Fibroblast of the conjunctiva (primary cell): ENCODE data around the gene CTNNBIP1.

Experiments used
- DNase-seq: peaks from one replicate; pipeline ENCODE4 v3.0.0-alpha.2; 2010; ENCODE audit warnings: low read depth

The CTNNBIP1 gene

GRCh38 chr1:9904596-9904995 lies 5.5 kb downstream of the CTNNBIP1 start:
- DNase-seq: no peak

- no peak for DNase-seq
These were observed 6.1 kb downstream of the CTNNBIP1 start for GRCh38 chr1:9903801-9904527.

DNA sequence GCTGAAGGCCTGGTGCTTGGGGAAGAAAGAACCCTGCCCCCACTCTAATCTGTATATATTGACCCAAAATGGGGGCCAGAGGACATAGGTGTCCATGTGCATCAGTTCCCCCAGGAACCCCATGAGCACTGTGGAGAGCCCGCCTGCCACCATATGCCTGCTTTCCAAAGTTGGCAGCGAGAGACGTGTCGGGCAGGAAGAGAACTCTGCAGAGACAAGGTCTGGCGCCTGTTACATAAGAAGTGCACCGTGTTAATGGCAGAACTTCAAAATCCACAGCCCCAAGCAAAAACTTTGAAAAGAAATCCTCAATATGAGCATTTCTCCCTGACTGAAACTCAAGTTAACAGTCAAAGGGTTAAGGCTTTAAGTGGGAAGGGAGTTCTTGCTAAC lies 8.0 kb downstream of the CTNNBIP1 start:
- no peak for DNase-seq

DNA sequence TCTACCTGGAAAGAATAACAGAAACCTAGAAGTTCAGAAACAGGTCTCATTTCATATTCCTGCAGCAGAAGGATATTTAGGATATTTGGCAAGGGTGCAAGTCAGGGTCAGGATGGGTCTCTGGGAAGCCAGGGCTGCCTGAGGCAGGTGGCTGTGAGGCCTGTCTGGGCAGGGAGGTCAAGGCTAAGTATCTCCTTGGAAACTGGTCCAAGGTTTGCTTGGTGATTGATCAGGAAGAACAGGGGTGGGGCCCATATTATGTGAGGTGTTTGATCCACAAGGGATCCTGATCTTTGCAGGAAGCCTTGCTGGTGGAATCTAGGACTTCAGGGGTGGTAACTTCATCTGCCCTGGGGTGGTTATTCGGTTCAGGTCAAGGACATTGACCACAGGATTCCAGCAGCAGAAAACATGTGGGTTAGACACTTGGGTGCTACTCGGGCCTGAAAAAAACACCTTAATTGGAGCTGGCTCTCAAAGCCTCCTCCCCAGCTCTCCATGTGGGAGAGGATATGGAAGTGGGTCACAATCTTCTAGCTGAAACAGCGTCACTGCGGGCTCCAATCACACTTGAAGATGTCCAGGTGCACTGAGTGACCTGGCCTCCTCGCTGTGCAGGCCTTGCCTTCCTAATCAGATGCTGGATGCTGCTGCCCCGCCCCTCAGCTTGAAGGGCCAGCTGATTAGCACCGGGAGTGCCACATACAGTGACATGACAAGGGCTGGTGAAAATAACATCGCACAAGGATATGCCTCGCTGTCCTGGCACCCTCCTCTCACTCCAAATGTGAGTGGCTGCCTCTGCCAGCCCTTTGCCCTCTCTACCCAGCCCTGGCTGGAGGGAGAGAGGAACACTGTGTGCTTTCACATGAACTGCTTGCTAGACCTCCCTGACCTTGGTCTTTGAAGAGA lies 8.7 kb downstream of the CTNNBIP1 start:
- no peak for DNase-seq

DNA sequence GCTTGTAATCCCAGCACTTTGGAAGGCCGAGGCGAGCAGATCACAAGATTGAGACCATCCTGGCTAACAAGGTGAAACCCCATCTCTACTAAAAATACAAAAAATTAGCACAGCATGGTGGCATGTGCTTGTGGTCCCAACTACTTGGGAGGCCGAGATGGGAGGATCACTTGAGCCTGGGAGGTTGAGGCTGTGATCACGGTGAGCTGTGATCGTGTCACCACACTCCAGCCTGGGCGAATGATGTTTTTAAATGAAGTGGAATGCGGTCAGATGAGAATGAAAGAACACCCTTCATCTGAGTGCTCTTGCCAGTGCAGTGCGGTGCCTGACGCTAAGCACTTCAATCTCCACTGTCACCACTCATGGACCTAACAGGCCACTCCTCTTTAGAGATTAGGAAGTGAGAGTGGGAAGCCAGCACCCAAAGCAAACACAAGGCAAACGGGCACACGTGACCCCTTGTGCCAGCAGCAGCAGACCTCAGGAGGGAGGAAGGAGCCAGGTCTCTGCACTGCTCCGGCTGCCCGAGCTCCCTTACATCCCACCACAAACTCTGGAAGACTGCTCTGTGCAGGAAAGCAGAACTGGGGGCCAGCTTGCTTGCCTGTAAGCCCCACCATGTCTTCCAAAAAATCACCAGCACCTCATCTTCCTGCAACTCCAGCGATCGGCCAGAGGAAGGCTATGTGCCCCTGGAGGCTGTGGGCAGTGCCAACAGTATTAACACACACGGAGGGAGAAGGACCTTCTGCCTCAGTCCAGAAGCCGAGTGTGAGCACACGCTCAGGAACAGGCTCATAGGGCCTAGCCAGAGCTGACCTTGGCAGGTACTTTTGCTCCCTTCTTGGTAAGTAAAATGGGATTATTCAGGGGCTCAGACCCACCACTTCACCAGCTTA lies 9.7 kb downstream of the CTNNBIP1 start:
- DNase-seq: no peak

- DNase-seq: no peak
These were observed 16.0 kb downstream of the CTNNBIP1 start for GRCh38 chr1:9894115-9894514.

GRCh38 chr1:9892563-9893528 lies 17.2 kb downstream of the CTNNBIP1 start:
- DNase-seq: no peak

- no peak for DNase-seq
These were observed 18.9 kb downstream of the CTNNBIP1 start for GRCh38 chr1:9891207-9891606.

GRCh38 chr1:9890224-9890731 lies 19.8 kb downstream of the CTNNBIP1 start:
- peak; percentile 56 for DNase-seq

- DNase-seq: no peak
These were observed 20.7 kb downstream of the CTNNBIP1 start for GRCh38 chr1:9889411-9889810.

DNA sequence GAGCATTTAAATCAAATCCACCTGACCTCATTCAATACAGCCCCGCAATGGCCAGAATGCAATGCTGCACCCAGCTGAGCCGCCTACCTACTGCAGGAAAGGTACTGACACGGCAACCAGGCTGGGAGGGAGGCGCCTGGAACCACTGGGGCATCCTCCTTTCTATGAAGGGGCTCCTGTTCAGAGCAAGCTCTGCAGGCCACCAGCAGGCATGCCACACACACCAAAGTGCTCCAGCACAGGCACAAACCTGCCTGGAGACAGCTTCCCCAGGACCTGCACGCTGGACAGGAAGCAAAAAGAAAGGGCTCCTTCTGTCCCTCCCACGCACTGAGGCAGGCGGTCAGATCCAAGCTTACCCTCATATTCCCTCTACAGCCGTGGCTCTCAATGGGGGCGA lies 21.2 kb downstream of the CTNNBIP1 start:
- no peak for DNase-seq

GRCh38 chr1:9887070-9887469 lies 23.0 kb downstream of the CTNNBIP1 start:
- no peak for DNase-seq

DNA sequence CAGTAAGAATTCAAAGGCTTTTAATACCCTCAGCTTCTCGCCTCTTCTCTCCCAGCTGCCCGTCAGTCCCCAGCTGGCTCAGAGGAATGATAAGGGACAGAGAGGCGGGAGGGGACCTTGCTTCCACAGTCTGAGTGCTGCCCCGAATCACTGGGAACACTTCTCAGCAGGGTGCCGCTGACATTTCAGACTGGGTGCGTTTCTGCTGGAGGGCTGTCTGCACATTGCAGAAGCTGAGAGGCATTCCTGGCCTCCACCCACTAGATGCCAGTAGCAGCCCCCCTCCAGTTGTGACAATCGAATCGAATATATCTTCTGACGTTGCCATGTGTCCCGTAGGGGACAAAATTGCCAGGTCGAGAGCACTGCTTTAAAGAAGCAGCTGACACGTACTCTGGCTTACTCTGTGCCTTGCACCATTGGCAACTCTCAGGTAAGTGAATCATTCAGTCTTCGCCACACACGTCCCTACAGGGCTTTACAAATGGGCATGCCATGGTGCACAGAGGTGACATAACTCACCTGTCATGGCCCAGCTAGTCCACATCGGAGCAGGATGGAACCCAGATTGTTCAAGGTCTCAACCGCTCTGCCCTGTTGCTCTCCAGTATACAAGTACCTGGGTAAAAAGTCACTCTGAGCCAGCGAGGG lies 23.9 kb downstream of the CTNNBIP1 start:
- no peak for DNase-seq

- no peak for DNase-seq
These were observed 25.3 kb downstream of the CTNNBIP1 start for GRCh38 chr1:9884805-9885204.

DNA sequence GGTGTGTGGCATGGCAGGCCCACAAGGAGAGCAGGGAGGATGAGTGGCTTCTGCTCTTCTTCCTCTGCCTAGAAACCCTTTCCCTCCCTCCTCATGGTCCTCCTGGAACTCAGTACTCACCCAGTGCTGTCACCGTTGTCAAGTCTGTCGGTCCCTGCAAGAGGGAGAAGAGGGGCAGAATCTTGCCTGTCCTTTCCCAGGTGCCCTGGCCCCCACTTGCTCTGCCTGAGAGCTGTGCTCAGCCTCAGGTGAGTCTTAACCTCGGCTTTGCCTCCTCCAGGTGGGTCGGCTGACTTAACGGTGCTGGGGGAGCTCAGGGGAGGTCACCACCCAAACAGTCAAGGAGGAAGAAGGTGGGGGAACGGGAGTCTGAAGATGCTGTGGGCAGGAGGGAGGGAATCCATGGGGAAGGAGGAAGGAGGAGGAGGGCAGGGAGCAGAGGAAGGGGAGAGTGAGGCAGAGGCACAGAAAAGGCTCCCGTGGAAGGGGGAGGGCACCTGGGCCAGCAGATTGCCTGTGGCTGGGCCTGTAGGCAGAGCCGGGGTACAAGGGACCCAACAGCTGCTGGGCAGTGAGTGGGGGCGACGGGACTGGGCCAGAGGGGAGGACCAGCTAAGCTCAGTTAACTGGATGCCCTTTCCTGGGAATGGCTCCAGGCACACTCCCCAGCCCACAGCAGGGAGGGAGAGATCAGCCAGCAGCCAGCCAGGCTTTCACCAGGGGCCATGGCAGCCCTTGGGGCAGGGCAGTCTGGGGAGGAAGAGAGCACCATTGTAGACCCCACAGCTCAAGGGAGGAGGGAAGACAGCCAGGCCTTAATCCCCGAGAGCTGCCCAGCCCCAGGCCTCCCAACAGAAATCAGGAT lies 26.3 kb downstream of the CTNNBIP1 start:
- DNase-seq: no peak

DNA sequence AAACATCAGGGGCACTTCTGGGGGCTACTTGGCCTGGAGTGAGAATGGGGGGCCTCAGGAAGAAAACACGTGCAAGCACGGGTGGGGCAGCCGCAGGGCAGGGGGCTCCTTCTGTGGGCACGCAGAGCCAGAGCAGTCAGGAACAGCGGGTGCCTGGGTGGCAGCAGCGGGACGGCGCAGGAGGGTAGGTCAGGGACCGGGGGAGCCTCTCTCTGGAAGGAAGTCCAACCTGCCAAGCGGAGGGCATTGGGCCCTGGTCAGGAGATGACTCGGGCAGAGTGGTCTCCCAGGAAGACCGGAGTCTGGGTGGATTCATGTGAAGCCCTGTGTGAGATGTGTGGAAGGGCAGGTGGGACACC lies 27.1 kb downstream of the CTNNBIP1 start:
- DNase-seq: no peak

- no peak for DNase-seq
These were observed 27.6 kb downstream of the CTNNBIP1 start for GRCh38 chr1:9882296-9882944.

- DNase-seq: no peak
These were observed 28.2 kb downstream of the CTNNBIP1 start for GRCh38 chr1:9881838-9882249.

DNA sequence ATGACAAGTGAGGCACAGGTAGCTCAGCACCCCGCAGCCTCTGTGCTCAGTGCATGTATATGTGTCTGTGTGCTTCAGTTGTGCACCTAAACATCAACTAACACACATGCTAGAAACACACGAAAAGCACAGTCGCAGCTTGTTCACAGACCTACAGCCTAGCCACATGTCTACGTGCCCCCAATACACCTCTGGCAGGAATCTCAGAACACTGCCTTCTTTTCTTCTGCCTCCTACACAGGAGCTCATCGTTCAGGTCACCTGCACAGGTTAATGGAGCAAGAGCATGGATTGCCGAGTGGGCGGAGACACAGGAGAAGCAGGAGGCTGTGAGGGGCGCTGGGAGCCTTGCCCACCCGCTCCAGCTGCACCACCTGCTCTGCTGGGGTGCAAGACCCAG lies 31.7 kb downstream of the CTNNBIP1 start:
- no peak for DNase-seq
